Renal pelvis (tissue), 3 donors: Measurements from ENCODE around the gene CAP2. TPM values are rescaled to one million over a fixed set of nuclear protein-coding genes. Genes with fewer than 3 reads are reported as not detected.

ENCODE experiments used
- polyA plus RNA-seq, 3 donors: library from polyadenylated mRNA; unstranded; fragments of 120-200 nt; gene quantifications; one replicate each; pipeline ENCODE4 v1.2.1, GENCODE V29; 2013; ENCODE audit not compliant: insufficient read length in 3 of 3

Gene CAP2
- polyA plus RNA-seq, 3 donors, result 12.6 to 13.0 (median 12.6) TPM

Other genes with a start within 250 kb of the CAP2 start
- gene RBM24, start 112.2 kb upstream of the CAP2 start, polyA plus RNA-seq, result 1 to 10 TPM in 2 of 3 donors, under 1 TPM in 1; 0.37 to 1.2 (median 1.2) TPM
- 10 to 100 TPM; 38.5 to 42.3 (median 39.4) TPM for gene FAM8A1, start 206.7 kb downstream of the CAP2 start, polyA plus RNA-seq